CD14-positive monocyte (primary cell): Measurements from ENCODE around the gene FAM83G. TPM values are rescaled to one million over a fixed set of nuclear protein-coding genes. Genes with fewer than 3 reads are reported as not detected.

Experiments
- DNase-seq, 3 donors: peaks; one replicate each; pipeline ENCODE4 v3.0.0-alpha.2; 2011 to 2022
- H2AFZ ChIP-seq: 2 replicates; pipeline ENCODE4 v1.6.0; 2012; ENCODE audit warnings: mild to moderate bottlenecking, low read depth, low read length, inconsistent platforms; ENCODE audit not compliant: insufficient read depth, poor library complexity, severe bottlenecking
- H3K27ac ChIP-seq, 2 donors: 1 replicate in 1 of 2; 2 replicates in 1 of 2; pipeline ENCODE4 v1.5.1; 2012 to 2013; ENCODE audit warnings: low read length in 2 of 2, control low read depth in 1 of 2, inconsistent platforms in 1 of 2, low read depth in 1 of 2, mild to moderate bottlenecking in 1 of 2
- H3K27me3 ChIP-seq, 2 donors: one replicate each; pipeline versions ENCODE4 v1.6.0 to v1.6.1; 2011 to 2013; ENCODE audit warnings: low read length in 2 of 2; ENCODE audit not compliant: control insufficient read depth in 2 of 2, insufficient read depth in 2 of 2
- H3K36me3 ChIP-seq, 2 donors: replicated peaks in 1 of 2; 1 replicate in 1 of 2; 2 replicates in 1 of 2; pipeline versions ENCODE4 v1.5.1 to v1.6.1; 2012 to 2013; ENCODE audit warnings: low read length in 2 of 2, control low read depth in 1 of 2, inconsistent platforms in 1 of 2, mild to moderate bottlenecking in 1 of 2; ENCODE audit not compliant: insufficient read depth in 2 of 2, control insufficient read depth in 1 of 2
- H3K4me1 ChIP-seq, 2 donors: 1 replicate in 1 of 2; 2 replicates in 1 of 2; pipeline versions ENCODE4 v1.5.1 to v1.6.1; 2012 to 2013; ENCODE audit warnings: low read length in 2 of 2, control low read depth in 1 of 2, inconsistent platforms in 1 of 2, mild to moderate bottlenecking in 1 of 2, moderate library complexity in 1 of 2; ENCODE audit not compliant: insufficient read depth in 2 of 2, control insufficient read depth in 1 of 2
- H3K4me2 ChIP-seq: replicated peaks from 2 replicates; pipeline ENCODE3; 2012; ENCODE audit warnings: low read length, moderate library complexity, mild to moderate bottlenecking; ENCODE audit not compliant: poor library complexity, severe bottlenecking; ENCODE audit errors: extremely low read depth
- H3K4me3 ChIP-seq, 3 experiments: fragments of 200-600 bp in 1 of 3; sonication (generic) in 1 of 3; replicated peaks in 1 of 3; 1 replicate in 2 of 3; 2 replicates in 1 of 3; pipeline ENCODE4 v1.5.1; 2011 to 2013; ENCODE audit warnings: low read length in 3 of 3, mild to moderate bottlenecking in 3 of 3, control low read depth in 2 of 3, low read depth in 2 of 3, inconsistent platforms in 1 of 3, moderate library complexity in 1 of 3
- H3K79me2 ChIP-seq: 2 replicates; pipeline ENCODE4 v1.6.0; 2012; ENCODE audit warnings: mild to moderate bottlenecking, control low read depth, inconsistent platforms, low read length, moderate library complexity; ENCODE audit not compliant: insufficient read depth
- H3K9ac ChIP-seq: 2 replicates; pipeline ENCODE4 v1.6.0; 2017; ENCODE audit warnings: low read length, mild to moderate bottlenecking; ENCODE audit not compliant: insufficient read depth, poor library complexity, severe bottlenecking
- H3K9me3 ChIP-seq, 2 donors: replicated peaks in 1 of 2; 1 replicate in 1 of 2; 2 replicates in 1 of 2; pipeline versions ENCODE4 v1.5.1 to v1.6.1; 2012 to 2013; ENCODE audit warnings: low read length in 2 of 2, control low read depth in 1 of 2; ENCODE audit not compliant: control insufficient read depth in 1 of 2, insufficient read depth in 1 of 2
- H4K20me1 ChIP-seq: 2 replicates; pipeline ENCODE4 v1.6.0; 2012; ENCODE audit warnings: mild to moderate bottlenecking, low read length, control low read depth, moderate library complexity; ENCODE audit not compliant: insufficient read depth
- H3K27ac Mint-ChIP-seq, 7 donors: one replicate each; pipeline ENCODE4 v1.8.0; 2020; ENCODE audit warnings: mild to moderate bottlenecking in 7 of 7, mixed read lengths in 7 of 7, moderate library complexity in 6 of 7, inconsistent platforms in 2 of 7
- H3K27me3 Mint-ChIP-seq, 3 donors: one replicate each; pipeline ENCODE4 v1.8.0; 2021 to 2022; ENCODE audit warnings: low read depth in 3 of 3, mild to moderate bottlenecking in 3 of 3, mixed read lengths in 3 of 3, moderate library complexity in 3 of 3, inconsistent platforms in 1 of 3
- H3K36me3 Mint-ChIP-seq, 2 donors: one replicate each; pipeline ENCODE4 v1.8.0; 2020; ENCODE audit warnings: mixed read lengths in 2 of 2, inconsistent platforms in 1 of 2, mild to moderate bottlenecking in 1 of 2
- H3K4me1 Mint-ChIP-seq: one replicate; pipeline ENCODE4 v1.8.0; 2020; ENCODE audit warnings: mild to moderate bottlenecking, mixed read lengths
- H3K4me3 Mint-ChIP-seq, 2 donors: one replicate each; pipeline ENCODE4 v1.8.0; 2020; ENCODE audit warnings: mild to moderate bottlenecking in 2 of 2, mixed read lengths in 2 of 2, moderate library complexity in 1 of 2
- H3K9me3 Mint-ChIP-seq, 7 donors: one replicate each; pipeline ENCODE4 v1.8.0; 2020 to 2022; ENCODE audit warnings: mixed read lengths in 7 of 7, mild to moderate bottlenecking in 6 of 7, moderate library complexity in 6 of 7, inconsistent platforms in 2 of 7
- CTCF ChIP-seq: fragments of 200-600 bp; IDR thresholded peaks from one replicate; pipeline ENCODE4 v1.8.0; 2022; ENCODE audit warnings: antibody characterized with exemption, mild to moderate bottlenecking
- WGBS: methylation state at CpG from one replicate; pipeline ENCODE4 v1.1.5; 2013; ENCODE audit warnings: missing lambda C conversion rate; ENCODE audit not compliant: insufficient coverage; 5-methylcytosine and 5-hydroxymethylcytosine counted together
- intact Hi-C, 2 donors: fragments of 100-400 bp; cut with micrococcal nuclease; formaldehyde crosslinking; loops; one replicate each; pipeline versions ENCODE4 v1.15.0 to v1.15.1; 2023
- polyA plus RNA-seq, 3 donors: library from polyadenylated mRNA; depleted of rRNA in 1 of 3; unstranded in 2 of 3; stranded (reverse) in 1 of 3; fragments of 300-500 nt in 2 of 3; fragments of >200 nt in 1 of 3; fragmentation: Illumina TruSeq in 2 of 3; gene quantifications; 1 replicate in 2 of 3; 2 replicates in 1 of 3; pipeline ENCODE4 v1.2.3, GENCODE V29; 2012 to 2021

The FAM83G gene
- polyA plus RNA-seq, 3 donors = 0.04 to 0.17 (median 0.08) TPM

DNA sequence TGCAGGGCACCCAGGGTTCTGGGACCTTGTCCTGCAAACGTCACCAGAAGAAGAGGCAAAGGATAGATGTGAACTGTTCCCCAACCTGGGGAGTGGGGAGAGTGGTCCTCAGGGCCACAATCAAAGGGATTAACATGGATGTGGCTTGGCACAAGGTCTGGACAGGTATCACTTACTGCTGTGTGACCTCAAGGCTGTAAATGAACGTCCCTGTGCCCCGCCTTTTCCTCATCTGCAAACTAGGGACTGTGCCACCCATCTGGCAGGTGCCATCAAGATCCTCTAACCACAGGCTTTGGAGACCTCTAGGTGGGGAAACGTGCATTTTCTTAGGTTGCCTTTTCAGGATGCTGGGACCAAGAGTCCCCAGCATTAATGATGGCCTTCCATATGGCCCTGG is 27.5 kb downstream of the FAM83G start:
- Mint-ChIP-seq H3K36me3 (no peaks in the 10 kb centered on the region), H3K27ac (no peak overlapping the region), H3K9me3 (peaks cover 0 to 2% (median 0%) of the 10 kb centered on the region in 7 donors), H3K4me3 (no peak overlapping the region), H3K27me3 (peaks cover 1 to 4% (median 2%) of the 10 kb centered on the region in 3 donors), H3K4me1 (peaks cover 2% of the 10 kb centered on the region)
- intact Hi-C loops = loop anchor here in 1 of 2 donors (10.0 kb wide), 1 partner anchor 62 kb away; no protein-coding TSS in a partner anchor
- no peak for TF ChIP-seq CTCF
- 96% methylated on average over 4 of the region's 4 CpGs for WGBS
- no peak overlapping the region for H3K4me3 ChIP-seq
- H3K9me3 ChIP-seq = no peaks in the 10 kb centered on the region
- H4K20me1 ChIP-seq = no peaks in the 10 kb centered on the region
- H3K27me3 ChIP-seq = no peaks in the 10 kb centered on the region
- H3K79me2 ChIP-seq = no peaks in the 10 kb centered on the region
- no peak overlapping the region for H3K4me2 ChIP-seq
- H3K9ac ChIP-seq = no peak overlapping the region
- no peak overlapping the region for H2AFZ ChIP-seq
- DNase-seq = no peak
- no peaks in the 10 kb centered on the region for H3K36me3 ChIP-seq
- H3K4me1 ChIP-seq = no peaks in the 10 kb centered on the region
- no peak overlapping the region for H3K27ac ChIP-seq

GRCh38 chr17:18976201-18976600 is 28.4 kb downstream of the FAM83G start:
- 50% methylated on average over 2 of the region's 4 CpGs for WGBS
- Histone ChIP-seq H4K20me1 (no peaks in the 10 kb centered on the region), H3K27ac (no peak overlapping the region), H3K79me2 (no peaks in the 10 kb centered on the region), H3K36me3 (no peaks in the 10 kb centered on the region), H3K9ac (no peak overlapping the region), H2AFZ (no peak overlapping the region), H3K9me3 (no peaks in the 10 kb centered on the region), H3K4me2 (no peak overlapping the region), H3K27me3 (no peaks in the 10 kb centered on the region), H3K4me1 (no peaks in the 10 kb centered on the region), H3K4me3 (no peak overlapping the region)
- H3K27me3 Mint-ChIP-seq = peaks cover under 1 to 4% (median 2%) of the 10 kb centered on the region in 3 donors
- TF ChIP-seq CTCF = no peak
- no peaks in the 10 kb centered on the region for H3K36me3 Mint-ChIP-seq
- no peak overlapping the region for H3K27ac Mint-ChIP-seq
- H3K4me3 Mint-ChIP-seq = no peak overlapping the region
- no peaks in the 10 kb centered on the region for H3K4me1 Mint-ChIP-seq
- H3K9me3 Mint-ChIP-seq = peaks cover 0 to 2% (median 0%) of the 10 kb centered on the region in 7 donors
- no peak for DNase-seq
- intact Hi-C loops = loop anchor here in 1 of 2 donors (10.0 kb wide), 1 partner anchor 61 kb away; no protein-coding TSS in a partner anchor
